Activated CD4-positive, alpha-beta T cell treated with anti-CD3 and anti-CD28 coated beads, Interleukin-2, Interleukin-6, amounts not matched to agents 100 ng/mL and 50 ng/mL, durations not matched to agents 16 hours and 8 hours (primary cell): ENCODE results near the gene CXCL13.
"Not testable (repeated sequence)": the region's sequence is repeated elsewhere in the genome, so short reads cannot be mapped to it uniquely, and the experiment has no call there.

Experiments
- DNase-seq: peaks from one replicate; pipeline ENCODE4 v3.0.0-alpha.2; 2020

The CXCL13 gene

DNA sequence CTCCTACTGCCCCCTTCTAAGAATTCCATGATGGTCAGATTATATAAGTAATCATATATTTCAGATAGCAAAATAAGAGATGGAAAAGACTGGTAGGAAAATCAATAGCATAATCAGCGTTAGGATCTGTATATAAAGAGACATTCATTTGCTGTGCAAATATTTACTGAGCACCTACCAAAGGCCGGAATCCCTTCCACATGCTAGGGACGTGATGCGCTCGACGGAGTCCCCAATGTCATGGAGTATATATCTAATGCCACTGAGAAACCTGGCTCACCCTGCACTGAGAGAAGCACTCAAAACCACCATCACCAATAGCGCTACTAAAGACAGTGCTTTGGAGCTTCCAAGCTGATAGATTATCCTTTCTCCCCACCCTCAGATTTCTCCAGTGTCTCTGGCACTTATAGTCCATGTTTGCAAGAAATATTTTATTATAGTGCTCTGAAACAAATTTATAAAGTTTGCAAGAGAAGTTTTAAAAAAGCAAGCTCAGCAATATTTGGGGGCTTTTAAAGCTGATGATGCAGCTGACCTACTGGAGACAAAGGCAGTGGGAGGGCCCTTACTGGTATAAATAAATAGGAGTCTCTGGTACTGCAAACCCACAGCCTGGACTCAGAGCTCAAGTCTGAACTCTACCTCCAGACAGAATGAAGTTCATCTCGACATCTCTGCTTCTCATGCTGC lies at the start of gene CXCL13:
Gene CXCL13 (plus strand): TSS at position 611 of the 693 bp plus-strand sequence. CDS start 46 bp downstream, at position 657.
- DNase-seq: no peak

DNA sequence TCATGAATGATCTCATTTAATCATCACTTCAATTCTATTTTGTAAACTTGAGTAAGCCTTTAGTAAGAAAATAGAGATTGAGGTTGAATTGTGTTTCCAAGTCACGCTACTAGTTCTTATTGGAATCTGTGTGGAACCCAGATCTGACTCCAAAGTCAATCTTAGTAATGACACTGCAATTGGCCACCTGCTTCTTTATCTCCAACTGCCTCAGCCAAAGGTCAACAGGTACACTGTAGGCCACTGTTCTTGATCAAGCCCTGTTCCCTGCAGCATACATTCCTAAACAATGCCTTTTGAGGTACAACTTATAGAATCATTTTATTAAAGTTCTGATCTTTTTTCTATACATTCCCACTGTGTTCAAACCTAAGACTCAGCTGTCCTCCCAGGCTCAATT lies 45.5 kb upstream of the CXCL13 start:
- no peak for DNase-seq

GRCh38 chr4:77561720-77562119 lies 43.9 kb upstream of the CXCL13 start:
- not testable (repeated sequence) for DNase-seq

GRCh38 chr4:77564231-77564630 lies 41.4 kb upstream of the CXCL13 start:
- no peak for DNase-seq

DNA sequence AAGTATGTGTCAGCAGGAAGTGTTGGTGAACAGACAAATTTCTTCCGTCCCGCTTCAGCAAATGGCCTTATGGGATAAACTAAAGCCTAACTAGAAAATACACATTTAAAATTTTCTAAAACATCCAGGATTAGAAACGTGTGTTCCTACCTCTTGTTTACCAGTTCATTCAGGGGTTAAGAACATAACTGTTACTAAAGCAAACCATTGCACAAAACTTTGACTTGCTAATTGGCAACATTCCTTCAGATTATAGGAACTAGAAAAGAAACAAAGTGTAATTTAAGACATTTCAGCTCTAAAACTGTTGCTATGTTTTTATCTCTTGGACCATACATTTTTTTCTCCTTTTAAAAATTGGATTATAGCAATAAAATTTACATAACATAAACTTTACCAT lies 39.5 kb upstream of the CXCL13 start:
- DNase-seq: no peak

- no peak for DNase-seq
These were observed 38.1 kb upstream of the CXCL13 start for GRCh38 chr4:77567549-77567948.

DNA sequence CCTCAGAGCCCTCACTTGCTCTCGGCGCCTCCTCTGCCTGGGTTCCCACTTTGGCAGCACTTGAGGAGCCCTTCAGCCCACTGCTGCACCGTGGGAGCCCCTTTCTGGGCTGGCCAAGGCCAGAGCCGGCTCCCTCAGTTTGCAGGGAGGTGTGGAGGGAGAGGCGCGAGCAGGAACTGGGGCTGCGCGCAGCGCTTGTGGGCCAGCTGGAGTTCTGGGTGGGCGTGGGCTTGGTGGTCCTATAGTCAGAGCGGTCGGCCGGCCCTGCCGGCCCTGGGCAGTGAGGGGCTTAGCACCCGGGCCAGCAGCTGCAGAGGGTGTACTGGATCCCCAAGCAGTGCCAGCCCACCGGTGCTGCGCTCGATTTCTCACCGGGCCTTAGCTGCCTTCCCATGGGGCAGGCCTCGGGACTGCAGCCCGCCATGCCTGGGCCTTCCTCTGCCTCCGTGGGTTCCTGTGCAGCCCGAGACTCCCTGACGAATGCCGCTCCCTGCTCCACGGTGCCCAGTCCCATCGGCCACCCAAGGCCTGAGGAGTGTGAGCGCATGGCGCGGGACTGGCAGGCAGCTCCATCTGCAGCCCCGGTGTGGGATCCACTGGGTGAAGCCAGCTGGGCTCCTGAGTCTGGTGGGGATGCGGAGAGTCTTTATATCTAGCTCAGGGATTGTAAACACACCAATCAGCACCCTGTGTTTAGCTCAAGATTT lies 35.0 kb upstream of the CXCL13 start:
- DNase-seq: not testable (repeated sequence)

GRCh38 chr4:77576351-77576750 lies 29.3 kb upstream of the CXCL13 start:
- no peak for DNase-seq

DNA sequence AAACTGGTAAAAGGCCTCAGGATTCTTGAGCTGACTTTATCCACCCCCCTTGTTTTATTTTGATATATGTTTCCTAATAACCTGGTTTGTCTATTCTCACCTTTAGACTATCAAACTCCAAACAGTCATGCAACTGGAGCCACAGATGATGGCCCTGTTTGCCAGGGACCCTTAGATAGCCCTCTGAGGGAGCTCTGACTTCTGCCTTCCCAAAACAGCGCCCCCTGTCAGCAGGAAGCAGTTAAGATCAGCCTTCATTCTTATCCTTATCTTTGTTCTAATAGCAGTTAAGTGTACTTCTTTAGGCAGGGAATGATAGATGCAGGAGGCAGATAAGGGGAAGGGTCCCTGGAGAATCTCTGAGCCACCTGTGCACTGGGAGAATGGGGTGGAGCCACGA lies 27.5 kb upstream of the CXCL13 start:
- no peak for DNase-seq

DNA sequence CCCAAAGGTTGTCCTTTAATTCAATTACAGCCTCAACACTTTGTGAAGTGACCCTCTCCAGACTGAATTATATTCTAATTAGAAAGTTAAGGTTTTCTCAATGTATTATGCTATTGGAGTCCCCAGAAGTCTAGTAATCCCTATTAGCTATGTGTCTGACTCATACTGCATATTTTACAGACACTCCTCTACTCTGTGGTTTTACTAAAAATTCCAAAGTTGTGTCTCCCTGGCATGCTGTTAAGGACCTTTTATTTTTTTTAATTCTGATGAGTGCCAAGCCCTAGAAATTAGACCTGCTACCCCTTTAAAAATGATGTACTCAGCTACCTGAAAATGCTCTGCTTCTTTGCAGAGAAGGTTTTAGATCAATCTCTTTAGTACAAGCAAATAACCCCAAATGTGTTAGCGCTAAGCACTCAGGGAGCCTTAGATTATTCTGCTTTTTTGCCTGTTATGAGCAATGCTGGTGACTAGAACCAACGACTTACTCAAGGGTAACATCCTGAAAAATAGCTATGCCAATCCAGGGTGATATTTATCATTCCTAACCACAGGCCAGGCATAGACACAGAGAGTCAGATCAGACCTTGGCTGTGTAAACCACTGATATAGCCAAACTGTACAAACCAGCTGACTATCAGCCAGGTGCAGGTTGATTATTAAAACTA lies 26.1 kb upstream of the CXCL13 start:
- DNase-seq: no peak

- DNase-seq: peak; percentile 32
These were observed 23.9 kb upstream of the CXCL13 start for GRCh38 chr4:77581724-77582123.

- no peak for DNase-seq
These were observed 23.5 kb upstream of the CXCL13 start for GRCh38 chr4:77582156-77582555.

DNA sequence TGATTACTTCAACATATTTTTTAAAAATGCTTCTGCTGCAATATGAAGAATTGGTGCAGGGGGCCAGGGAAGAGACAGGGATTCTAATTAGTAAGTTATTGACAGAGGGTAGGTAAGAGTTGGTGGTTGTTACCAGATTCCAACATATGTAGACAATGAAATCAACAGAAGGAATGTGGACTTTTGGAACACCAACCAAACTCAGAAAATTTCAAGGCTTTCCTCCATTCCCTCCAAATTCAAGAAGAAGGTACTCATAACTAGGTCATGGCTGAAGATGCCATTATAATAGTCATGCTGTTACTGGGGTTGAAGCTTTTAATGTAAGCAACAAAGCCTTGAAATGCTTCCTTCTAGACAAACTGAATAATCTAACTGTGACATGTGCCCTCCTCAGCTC lies 22.9 kb upstream of the CXCL13 start:
- DNase-seq: no peak

- peak; percentile 94 for DNase-seq
These were observed 18.7 kb upstream of the CXCL13 start for GRCh38 chr4:77586951-77587383.

DNA sequence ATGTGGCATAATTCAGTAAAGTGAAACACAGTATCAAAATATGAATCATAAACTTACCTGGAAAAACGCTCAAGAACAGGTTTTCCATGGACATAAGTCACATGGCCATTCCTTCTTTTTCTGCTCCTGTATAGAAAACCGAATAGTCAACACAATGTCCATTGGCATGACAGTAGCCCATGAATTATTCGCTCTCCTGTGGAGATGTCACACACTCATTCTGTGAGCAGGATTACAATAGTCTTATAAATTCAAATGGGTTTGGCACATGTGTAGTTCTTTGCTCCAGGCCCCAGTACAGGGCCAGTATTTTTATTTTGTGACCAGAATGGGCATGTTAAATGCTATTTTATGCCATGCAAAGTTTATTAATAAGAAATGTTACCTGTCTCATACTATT lies 15.1 kb upstream of the CXCL13 start:
- no peak for DNase-seq

- no peak for DNase-seq
These were observed 14.1 kb upstream of the CXCL13 start for GRCh38 chr4:77591532-77591931.

DNA sequence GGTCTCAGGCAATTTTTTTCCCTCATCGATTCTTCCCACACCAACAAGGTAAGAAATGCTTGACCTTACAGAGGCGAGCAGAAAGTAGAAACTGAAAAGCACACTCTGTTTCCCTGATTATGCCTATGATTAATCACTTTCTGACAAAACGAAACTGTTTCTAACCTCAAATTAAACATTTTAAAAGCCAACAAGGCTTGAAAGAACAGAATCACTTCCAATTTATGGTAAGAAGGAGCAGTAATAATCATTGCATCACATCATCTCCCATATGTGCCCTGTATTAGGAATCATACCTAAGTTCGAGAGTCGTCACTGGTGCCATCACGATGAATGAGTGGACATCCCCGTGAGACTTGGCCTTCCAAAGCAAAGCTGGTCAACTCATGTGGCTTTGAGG lies 12.5 kb upstream of the CXCL13 start:
- peak; percentile 43 for DNase-seq

DNA sequence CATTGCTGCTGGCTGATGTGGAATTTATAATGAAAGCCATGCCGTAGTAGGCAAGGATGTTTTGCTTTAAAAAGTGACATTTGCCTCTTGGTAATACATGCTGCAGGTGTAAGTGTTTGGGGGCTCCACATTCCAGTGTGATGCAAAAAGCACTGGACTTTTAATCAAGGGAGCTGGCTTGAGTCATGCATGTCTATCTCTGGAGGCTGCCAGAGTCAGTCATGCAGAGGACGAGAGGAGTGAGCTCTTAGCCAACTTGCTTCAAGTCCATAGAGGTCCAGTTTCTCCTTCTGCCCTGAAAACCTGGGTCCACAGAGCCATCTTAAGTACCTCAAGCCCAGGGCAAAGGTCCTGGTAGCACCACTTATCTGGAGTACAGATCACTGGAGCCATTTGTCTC lies 11.6 kb upstream of the CXCL13 start:
- DNase-seq: no peak

DNA sequence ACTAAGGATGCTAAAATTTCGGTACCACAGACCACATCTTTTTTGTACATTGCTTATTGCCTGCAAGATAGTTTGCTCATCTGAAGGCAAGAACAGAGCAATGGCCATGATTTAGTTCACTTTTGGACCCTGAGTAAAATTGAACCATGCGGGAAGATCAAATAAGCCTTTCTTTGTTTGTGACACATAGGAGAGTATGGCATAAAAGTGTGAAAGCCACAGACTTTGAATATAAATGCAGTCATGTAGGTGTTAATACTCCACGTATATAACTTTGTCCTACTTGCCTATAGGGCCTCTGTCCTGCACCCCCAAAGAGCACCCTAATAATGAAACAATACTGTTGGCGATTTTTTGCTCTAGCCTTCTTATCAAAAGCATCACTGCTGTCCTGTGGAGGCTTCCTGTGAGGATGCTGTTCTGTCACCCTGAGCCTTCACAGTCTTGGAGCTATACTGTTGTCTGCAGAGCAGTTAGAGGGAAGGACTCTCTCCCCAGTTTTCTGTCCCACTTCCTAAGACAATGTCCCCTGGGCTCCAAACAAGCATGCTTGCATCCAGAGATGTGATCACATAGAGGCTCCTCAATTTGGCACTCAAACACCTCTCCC lies 10.2 kb upstream of the CXCL13 start:
- peak; percentile 60 for DNase-seq

DNA sequence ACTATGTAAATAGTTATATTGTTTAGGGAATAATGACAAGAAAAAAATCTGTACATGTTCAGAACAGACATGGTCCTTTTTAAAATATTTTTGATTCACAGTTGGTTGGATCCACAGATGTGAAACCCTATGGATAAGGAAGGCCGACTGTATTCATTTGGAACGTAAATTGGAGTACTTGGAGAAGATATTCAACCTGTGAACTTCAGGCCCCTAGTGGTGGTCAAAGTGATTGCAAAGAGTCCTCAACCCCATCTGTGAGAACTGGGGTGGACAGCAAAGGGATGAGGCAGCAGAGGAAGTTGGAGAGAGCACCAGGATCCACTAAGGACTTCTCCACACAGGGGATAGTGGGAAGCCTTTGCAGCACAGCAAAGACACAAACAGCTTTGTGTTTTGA lies 6.2 kb upstream of the CXCL13 start:
- DNase-seq: peak; percentile 40

DNA sequence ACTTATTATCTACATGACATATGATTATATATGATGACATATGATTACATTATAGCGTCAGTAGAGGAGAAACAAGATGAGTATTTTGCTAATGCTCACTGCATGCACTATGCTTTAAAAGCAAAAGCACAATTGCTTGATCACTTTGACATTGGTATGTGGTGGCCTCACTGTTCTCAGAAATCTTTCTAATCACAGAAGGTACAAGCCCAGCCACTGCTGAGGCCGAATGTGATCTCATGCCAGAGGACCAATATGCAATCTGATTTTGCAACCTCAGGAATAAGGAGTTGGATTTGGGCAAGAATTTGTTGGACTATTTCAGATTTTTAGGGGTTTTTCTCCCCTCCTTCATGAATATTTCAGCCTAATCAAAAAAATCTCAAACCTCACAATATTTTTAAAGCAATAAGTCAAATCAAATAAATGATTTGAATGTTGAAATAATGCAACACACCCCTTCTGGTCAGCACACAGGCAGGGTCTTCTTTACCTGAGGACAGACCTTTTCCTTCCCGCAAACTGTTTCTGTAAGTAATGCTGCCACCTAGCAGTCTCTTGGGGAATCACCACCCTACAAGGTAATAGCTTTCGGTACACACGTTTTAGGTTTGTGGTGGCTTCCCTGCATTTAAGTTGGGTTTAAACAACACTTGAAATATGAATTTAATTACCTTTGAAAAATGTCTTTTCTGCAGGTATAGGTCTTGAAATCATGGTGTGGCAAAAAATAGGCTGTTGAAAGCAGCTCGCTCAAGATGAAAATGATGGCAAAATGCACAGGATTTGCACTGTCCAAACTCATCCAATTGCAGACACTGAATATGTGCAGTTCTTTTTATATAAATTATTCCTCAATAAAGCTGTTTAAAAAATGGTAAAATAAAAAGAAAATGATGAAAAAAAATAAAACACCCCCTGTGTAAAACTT lies 4.8 kb upstream of the CXCL13 start:
- DNase-seq: peak; percentile 64

DNA sequence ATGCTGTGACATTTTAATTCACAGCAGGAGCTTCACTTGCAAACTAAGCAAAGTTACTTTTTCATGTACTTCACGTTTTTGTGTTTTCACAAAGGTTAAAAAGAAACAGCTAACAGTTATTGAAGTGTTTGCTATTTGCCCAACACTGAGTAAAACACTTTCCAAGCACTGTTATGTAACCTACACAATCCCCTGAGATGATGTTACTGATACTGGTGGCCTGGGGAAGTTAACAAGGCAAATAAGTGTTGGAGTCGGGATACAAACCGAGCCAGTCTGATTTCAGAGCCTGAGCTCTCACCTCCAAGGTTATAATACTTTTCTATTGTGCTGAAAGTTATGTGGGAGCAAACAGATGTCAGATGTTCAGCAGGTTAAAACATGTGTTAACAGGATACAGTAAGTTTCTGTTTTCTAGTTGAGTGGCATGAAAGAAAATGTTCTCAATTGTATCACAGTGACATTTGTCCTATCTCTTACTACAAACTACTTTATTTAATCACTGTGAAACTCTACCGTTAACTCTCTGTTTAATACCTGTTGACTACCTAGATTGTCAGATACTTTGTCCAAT lies 3.9 kb upstream of the CXCL13 start:
- no peak for DNase-seq
